Caco-2 (cell line): ENCODE data around the gene PAK4. TPM values are rescaled to one million over a fixed set of nuclear protein-coding genes. Genes with fewer than 3 reads are reported as not detected.

ENCODE experiments used
- BruUV-seq: library from RNA; stranded (reverse); fragments of 400-500 nt; replicated peaks from 2 replicates; lab custom pipeline; 2021; lab: Mats Ljungman, UMichigan
- CTCF ChIA-PET: fragments of 300-600 bp; sonication (Branson Sonifier 250); formaldehyde crosslinking; loops from one replicate; lab custom pipeline; 2022; ENCODE audit warnings: antibody characterized with exemption; lab: Charles Lee
- POLR2A ChIA-PET: fragments of 300-600 bp; sonication (Branson Sonifier 250); formaldehyde crosslinking; loops from one replicate; lab custom pipeline; 2022; ENCODE audit warnings: antibody characterized with exemption; lab: Charles Lee
- DNase-seq, 2 experiments: peaks; one replicate each; pipeline versions ENCODE4 v3.0.0 to v3.0.0-alpha.2; 2020 to 2022
- H3K27me3 ChIP-seq: replicated peaks from 2 replicates; pipeline ENCODE4 v1.6.0; 2011; ENCODE audit warnings: low read length; ENCODE audit not compliant: control insufficient read depth, insufficient read depth
- H3K36me3 ChIP-seq: 2 replicates; pipeline ENCODE4 v1.5.1; 2011; ENCODE audit warnings: low read length; ENCODE audit not compliant: control insufficient read depth, insufficient read depth
- H3K4me1 ChIP-seq: fragments of 250-450 bp; sonication (Bioruptor Pico); 2 replicates; pipeline ENCODE4 v1.5.1; 2020; ENCODE audit warnings: mild to moderate bottlenecking
- H3K4me3 ChIP-seq: 2 replicates; pipeline ENCODE4 v1.5.1; 2011; ENCODE audit warnings: low read depth, mild to moderate bottlenecking, control low read depth, low read length
- H3K9me3 ChIP-seq: fragments of 250-450 bp; sonication (Bioruptor Pico); 2 replicates; pipeline ENCODE4 v1.5.1; 2020; ENCODE audit warnings: mild to moderate bottlenecking, moderate library complexity
- H3K27ac Mint-ChIP-seq: one replicate; pipeline ENCODE4 v1.8.0; 2022; ENCODE audit warnings: mixed read lengths; ENCODE audit not compliant: unreplicated experiment
- H3K27me3 Mint-ChIP-seq: one replicate; pipeline ENCODE4 v1.8.0; 2022; ENCODE audit warnings: mixed read lengths; ENCODE audit not compliant: insufficient read depth, unreplicated experiment
- H3K36me3 Mint-ChIP-seq: one replicate; pipeline ENCODE4 v1.8.0; 2022; ENCODE audit warnings: mild to moderate bottlenecking, mixed read lengths; ENCODE audit not compliant: insufficient read depth, unreplicated experiment
- H3K4me1 Mint-ChIP-seq: one replicate; pipeline ENCODE4 v1.8.0; 2022; ENCODE audit warnings: low read depth, mixed read lengths; ENCODE audit not compliant: unreplicated experiment
- H3K4me3 Mint-ChIP-seq: one replicate; pipeline ENCODE4 v1.8.0; 2022; ENCODE audit warnings: mild to moderate bottlenecking, moderate library complexity, mixed read lengths; ENCODE audit not compliant: unreplicated experiment
- H3K9me3 Mint-ChIP-seq: one replicate; pipeline ENCODE4 v1.8.0; 2022; ENCODE audit warnings: mixed read lengths; ENCODE audit not compliant: unreplicated experiment
- intact Hi-C: fragments of 100-400 bp; cut with micrococcal nuclease; formaldehyde crosslinking; loops from one replicate; pipeline ENCODE4 v1.10.0; 2022; ENCODE audit not compliant: unreplicated experiment
- total RNA-seq: library from RNA; stranded (reverse); gene quantifications from 2 replicates; pipeline ENCODE4 v1.2.3, GENCODE V29; 2022
- TF ChIP-seq, protein P1 (sequence below), 2 experiments: fragments of 200-600 bp in 1 of 2; IDR thresholded peaks; 1 replicate in 1 of 2; 2 replicates in 1 of 2; pipeline versions ENCODE4 v1.5.1 to v1.8.0; 2011 to 2022; ENCODE audit warnings: antibody characterized with exemption in 1 of 2, control low read depth in 1 of 2, inconsistent platforms in 1 of 2, low read depth in 1 of 2, low read length in 1 of 2, mild to moderate bottlenecking in 1 of 2, moderate library complexity in 1 of 2; ENCODE audit not compliant: insufficient read depth in 1 of 2, severe bottlenecking in 1 of 2, unreplicated experiment in 1 of 2

The PAK4 gene
- total RNA-seq, 1 experiment from 2014 or later, result 112 TPM

- peaks cover 4% of the 10 kb centered on the region; the same call in 1 of the 2 replicates for H3K9me3 ChIP-seq
- POLR2A ChIA-PET, result interaction anchor here (0.6 kb wide), 1 partner anchor 895 kb away, joined by 3 read pairs; no protein-coding TSS in a partner anchor
- H3K36me3 ChIP-seq, result no peaks in the 10 kb centered on the region; the same call in none of the 2 replicates
- CTCF ChIA-PET, result interaction anchor here (0.8 kb wide), 1 partner anchor 204 kb away, joined by 3 read pairs; the partner anchor contains the start of gene SAMD4B
- Mint-ChIP-seq H3K4me3 (peak overlapping the region; percentile 57), H3K9me3 (no peaks in the 10 kb centered on the region), H3K4me1 (peaks cover 69% of the 10 kb centered on the region), H3K27ac (peak overlapping the region; percentile 91), H3K36me3 (peaks cover 66% of the 10 kb centered on the region), H3K27me3 (no peaks in the 10 kb centered on the region)
- intact Hi-C loops, result loop anchor here (1.0 kb wide), 1 partner anchor 12 kb away; no protein-coding TSS in a partner anchor
- TF ChIP-seq, protein P1, sequence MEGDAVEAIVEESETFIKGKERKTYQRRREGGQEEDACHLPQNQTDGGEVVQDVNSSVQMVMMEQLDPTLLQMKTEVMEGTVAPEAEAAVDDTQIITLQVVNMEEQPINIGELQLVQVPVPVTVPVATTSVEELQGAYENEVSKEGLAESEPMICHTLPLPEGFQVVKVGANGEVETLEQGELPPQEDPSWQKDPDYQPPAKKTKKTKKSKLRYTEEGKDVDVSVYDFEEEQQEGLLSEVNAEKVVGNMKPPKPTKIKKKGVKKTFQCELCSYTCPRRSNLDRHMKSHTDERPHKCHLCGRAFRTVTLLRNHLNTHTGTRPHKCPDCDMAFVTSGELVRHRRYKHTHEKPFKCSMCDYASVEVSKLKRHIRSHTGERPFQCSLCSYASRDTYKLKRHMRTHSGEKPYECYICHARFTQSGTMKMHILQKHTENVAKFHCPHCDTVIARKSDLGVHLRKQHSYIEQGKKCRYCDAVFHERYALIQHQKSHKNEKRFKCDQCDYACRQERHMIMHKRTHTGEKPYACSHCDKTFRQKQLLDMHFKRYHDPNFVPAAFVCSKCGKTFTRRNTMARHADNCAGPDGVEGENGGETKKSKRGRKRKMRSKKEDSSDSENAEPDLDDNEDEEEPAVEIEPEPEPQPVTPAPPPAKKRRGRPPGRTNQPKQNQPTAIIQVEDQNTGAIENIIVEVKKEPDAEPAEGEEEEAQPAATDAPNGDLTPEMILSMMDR (IDR thresholded peaks at IDR 0.05; ENCODE audit: insufficient read depth in 1 of 2, low read depth in 1 of 2, low read length in 1 of 2, severe bottlenecking in 1 of 2, unreplicated experiment in 1 of 2), result no peak
- TSS peak; percentile 77 for BruUV-seq
- no peak for DNase-seq
- H3K4me3 ChIP-seq, result no peak overlapping the region
- H3K4me1 ChIP-seq, result peaks cover 71% of the 10 kb centered on the region
- no peaks in the 10 kb centered on the region for H3K27me3 ChIP-seq
These were observed 12.9 kb downstream of the PAK4 start for GRCh38 chr19:39138221-39139211.

DNA sequence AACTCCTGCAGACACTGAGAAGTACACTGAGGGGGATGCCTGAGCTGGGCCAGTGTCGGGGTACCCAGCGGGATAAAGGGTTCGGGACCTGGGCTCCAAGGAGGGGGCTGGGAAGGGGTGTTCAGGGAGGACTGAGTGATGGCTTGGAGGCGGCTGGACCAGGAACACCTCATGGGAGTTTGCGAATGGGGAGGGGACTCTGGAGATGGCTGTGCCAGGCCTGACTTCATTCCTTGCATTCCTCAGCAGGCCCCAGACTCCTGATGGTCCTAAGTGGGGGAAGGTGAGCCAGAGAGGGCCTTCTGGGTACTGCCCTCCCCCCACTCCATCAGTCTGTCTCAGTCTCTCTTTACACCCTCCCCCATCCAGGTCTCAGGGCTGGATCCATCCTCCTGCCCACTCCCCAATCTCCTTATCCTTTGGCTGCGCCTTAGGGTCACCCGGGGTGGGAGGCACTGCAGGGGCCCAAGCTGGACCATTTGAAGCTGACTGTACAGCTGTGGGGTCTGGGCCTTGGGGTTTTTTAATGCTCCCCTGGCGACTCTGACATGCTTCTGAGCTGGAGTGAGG is 13.8 kb downstream of the PAK4 start:
- Mint-ChIP-seq H3K36me3 (peaks cover 69% of the 10 kb centered on the region), H3K4me3 (peak overlapping the region; percentile 57), H3K9me3 (no peaks in the 10 kb centered on the region), H3K4me1 (peaks cover 72% of the 10 kb centered on the region), H3K27ac (peak overlapping the region; percentile 91), H3K27me3 (no peaks in the 10 kb centered on the region)
- Histone ChIP-seq H3K36me3 (no peaks in the 10 kb centered on the region), H3K4me1 (peaks cover 80% of the 10 kb centered on the region), H3K9me3 (peaks cover 4% of the 10 kb centered on the region; the same call in 1 of the 2 replicates), H3K27me3 (no peaks in the 10 kb centered on the region), H3K4me3 (no peak overlapping the region)
- CTCF ChIA-PET, result interaction anchor here (0.8 to 1.0 kb wide), 2 partner anchors 184 to 203 kb away, joined by 3 to 6 read pairs; partner anchors contain the start of gene SAMD4B
- BruUV-seq, result no TSS peak
- TF ChIP-seq, protein P1 (IDR thresholded peaks at IDR 0.05; ENCODE audit: insufficient read depth in 1 of 2, low read depth in 1 of 2, low read length in 1 of 2, severe bottlenecking in 1 of 2, unreplicated experiment in 1 of 2), result no peak
- DNase-seq, result peak; percentile 84 to 90
- intact Hi-C loops, result loop anchor here (1.0 kb wide), 1 partner anchor 13 kb away; no protein-coding TSS in a partner anchor
- POLR2A ChIA-PET, result interaction anchor here (0.6 to 0.7 kb wide), 2 partner anchors 164 to 894 kb away, joined by 3 read pairs; no protein-coding TSS in a partner anchor
